Left lobe of liver (tissue), 2 donors: ENCODE data around the gene PEX5L. TPM values are rescaled to one million over a fixed set of nuclear protein-coding genes. Genes with fewer than 3 reads are reported as not detected.

Source experiments
- ATAC-seq: fragments of 200-7000 bp; cut with Tn5 transposase; one replicate; pipeline ENCODE4 v1.9.1; 2020; ENCODE audit warnings: mild to moderate bottlenecking, moderate library complexity
- DNase-seq: peaks from one replicate; pipeline ENCODE4 v3.0.0-alpha.2; 2020; ENCODE audit warnings: low spot score
- total RNA-seq: library from RNA; stranded (reverse); gene quantifications from one replicate; pipeline ENCODE4 v1.2.1, GENCODE V29; 2021
- donor health status: DM: no; HTN: no; CAD: no; lungs with moderate emphysema.
- donor health status: DM: no; HTN: yes; CAD: no.

The PEX5L gene
- total RNA-seq, 1 donor from 2014 or later: not detected

GRCh38 chr3:179957264-179957845, 79.4 kb downstream of the PEX5L start:
- DNase-seq: no peak
- ATAC-seq: no peak

DNA sequence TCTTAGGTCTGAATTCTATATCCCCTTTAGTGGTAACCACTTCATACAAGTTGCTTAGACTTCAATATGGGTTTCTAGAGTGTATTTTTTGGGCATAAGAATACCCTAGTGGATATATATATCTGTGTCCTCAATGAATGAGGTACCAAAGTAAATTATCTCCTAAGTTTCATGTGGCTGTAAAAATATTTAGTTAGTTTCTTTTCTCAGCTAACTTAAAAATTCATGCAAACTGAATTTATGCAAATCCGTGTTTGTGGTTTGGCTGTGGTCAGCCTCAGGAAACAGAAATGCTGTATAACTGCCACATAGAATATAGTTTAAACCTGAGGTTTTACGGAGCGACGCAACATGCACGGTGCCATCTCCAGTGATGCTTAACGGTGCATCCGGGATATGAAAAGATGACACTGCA, 80.3 kb downstream of the PEX5L start:
- no peak for ATAC-seq

DNA sequence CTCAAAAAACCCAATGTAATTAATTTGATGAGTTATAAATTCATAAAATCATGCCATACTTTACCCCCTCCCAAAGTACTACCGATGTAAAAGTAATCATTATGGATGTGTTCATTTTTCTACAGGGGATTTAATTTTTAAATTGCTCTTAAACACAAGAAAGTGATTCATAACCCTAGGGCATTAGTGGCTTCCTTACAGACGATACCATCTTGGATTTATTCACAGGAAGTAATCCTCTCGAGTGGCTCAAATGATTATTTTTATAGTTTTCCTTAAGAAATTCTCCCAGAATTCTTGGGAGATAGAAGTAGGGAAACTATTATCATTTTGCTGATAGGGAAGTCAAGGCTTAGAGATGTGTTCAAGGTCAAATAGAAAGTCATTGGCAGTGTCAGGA, 80.9 kb downstream of the PEX5L start:
- DNase-seq (no peak), ATAC-seq (no peak)

More for the DNA sequence above, 80.3 kb downstream of the PEX5L start:
- no peak for DNase-seq

DNA sequence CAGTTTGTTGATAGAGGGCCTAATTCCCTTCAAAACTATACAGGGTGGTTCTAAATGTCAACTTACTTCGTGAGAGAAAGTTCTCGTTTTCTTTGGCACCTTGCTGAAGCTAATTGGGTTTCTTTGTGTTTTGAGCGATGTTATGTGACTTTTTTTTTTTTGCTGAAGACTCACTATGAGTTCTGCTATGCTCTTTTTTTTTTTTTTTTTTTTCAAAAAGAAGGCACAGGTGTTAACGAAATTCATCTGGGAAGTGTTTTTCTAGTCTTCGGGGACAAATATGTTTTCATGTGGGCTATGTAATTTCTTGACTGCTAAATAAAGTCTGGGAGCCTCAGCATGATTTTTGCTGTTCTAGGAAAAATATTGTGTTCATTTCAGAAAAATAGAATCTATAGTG, 81.5 kb downstream of the PEX5L start:
- DNase-seq (no peak), ATAC-seq (no peak)

GRCh38 chr3:179953993-179954870, 82.5 kb downstream of the PEX5L start:
- no peak for ATAC-seq

DNA sequence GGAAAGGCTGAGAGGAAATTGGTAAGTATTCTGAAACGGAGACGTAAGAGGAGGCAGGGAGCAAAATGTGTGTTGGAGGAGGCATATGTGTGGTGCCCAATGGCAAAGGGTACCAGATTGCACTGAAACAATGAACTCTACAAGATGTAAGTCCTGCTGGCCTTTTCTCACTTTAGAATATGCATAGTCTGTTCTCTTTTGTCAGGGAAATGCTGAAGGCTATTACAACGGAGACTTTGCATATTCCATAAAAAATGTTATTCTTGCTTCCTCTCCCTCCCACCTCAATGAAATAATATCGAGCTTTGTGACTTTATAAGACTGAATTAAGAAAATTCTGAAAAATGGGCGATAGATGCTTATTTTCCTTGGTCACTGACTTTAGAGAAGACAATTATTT, 85.9 kb downstream of the PEX5L start:
- no peak for ATAC-seq

More at GRCh38 chr3:179953993-179954870, 82.5 kb downstream of the PEX5L start:
- no peak for DNase-seq

GRCh38 chr3:179949869-179950268, 86.9 kb downstream of the PEX5L start:
- ATAC-seq: no peak
- DNase-seq: no peak

More for the DNA sequence above, 85.9 kb downstream of the PEX5L start:
- no peak for DNase-seq

GRCh38 chr3:179949412-179949811, 87.3 kb downstream of the PEX5L start:
- no peak for DNase-seq
- ATAC-seq: no peak

DNA sequence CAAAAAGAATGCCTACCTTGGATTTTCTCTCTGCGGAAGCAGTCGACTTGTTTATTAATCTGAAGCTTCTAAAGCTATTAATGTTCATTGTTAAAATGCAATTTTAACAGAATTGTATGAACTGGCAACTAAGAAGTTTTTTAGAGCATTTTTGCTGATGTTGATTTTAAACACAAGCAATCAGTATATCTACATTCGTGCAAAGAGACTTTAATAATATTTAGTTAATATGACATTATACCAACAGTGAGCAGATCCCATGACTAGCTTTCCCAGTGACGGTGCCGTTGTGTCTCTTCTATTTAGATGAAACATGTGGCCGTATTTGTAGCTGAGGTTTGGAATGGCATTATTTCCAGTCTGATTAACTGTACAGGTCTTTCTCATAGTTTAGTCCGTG, 88.0 kb downstream of the PEX5L start:
- DNase-seq (no peak), ATAC-seq (no peak)

DNA sequence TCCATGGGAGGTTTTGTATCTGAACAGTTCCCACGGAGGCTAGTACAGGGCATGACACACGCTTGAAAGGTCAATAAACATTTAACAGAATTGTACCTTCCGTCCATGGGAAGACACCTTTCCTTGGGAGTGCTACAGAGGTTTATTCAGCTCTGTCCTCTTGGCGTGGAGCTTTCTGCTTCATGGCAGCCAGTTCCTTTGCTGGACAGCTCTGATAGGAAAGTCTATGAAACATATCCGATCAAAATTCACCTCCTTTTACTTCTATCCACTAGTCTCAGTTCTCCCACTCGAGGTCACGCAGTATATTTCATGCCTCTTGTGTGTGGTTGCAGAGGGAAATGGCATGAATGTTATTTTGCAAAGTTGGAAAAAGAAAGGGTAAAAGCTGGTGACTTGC, 91.2 kb downstream of the PEX5L start:
- ATAC-seq (no peak), DNase-seq (no peak)

GRCh38 chr3:179943117-179943880, 93.4 kb downstream of the PEX5L start:
- DNase-seq (no peak), ATAC-seq (no peak)

DNA sequence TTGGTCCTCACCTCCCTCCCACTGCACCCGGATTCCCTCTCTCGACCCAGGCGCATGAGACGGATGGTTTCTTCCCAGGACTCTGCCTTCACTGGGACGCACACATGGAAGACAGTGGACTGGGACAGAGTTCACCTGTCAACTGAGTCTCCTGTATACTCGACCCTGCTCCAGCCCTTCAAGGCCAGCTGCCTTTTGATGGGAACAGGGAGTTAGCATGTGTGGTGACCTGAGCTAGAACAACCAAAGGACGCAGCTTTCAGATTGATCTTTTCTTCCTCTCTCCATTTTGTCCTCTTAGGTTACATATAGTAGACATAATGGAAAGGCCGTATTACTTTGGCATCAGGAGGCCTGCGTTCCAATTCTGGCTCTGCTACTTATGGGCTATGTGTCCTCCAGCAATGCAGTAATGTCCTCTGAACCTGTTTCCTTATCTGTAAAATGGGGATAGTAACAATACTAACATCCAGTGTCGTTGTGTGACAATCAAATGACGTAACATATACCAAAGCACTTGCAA, 94.1 kb downstream of the PEX5L start:
- no peak for ATAC-seq
- no peak for DNase-seq

GRCh38 chr3:179935710-179936109, 101.0 kb downstream of the PEX5L start:
- DNase-seq (no peak), ATAC-seq (no peak)

- no peak for ATAC-seq
- no peak for DNase-seq
These were observed 102.8 kb downstream of the PEX5L start for GRCh38 chr3:179933914-179934313.

GRCh38 chr3:179933080-179933479, 103.7 kb downstream of the PEX5L start:
- DNase-seq (no peak), ATAC-seq (no peak)

DNA sequence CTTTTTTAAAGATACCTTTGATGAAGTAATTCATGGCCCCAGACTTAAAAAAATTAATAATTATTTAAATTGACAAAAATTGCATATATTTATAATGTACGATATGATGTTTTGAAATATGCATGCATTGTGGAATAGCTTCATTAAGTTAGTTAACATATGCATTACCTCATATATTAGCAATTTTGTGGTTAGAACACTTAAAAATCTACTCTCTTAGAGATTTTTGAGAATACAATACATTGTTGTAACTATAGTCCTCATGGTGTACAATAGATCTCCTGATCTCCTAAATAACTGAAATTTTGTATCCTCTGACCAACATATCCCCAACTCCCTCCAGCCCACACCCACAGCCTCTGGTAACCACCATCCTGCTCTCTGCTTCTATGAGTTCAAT, 104.1 kb downstream of the PEX5L start:
- no peak for DNase-seq
- ATAC-seq: no peak

DNA sequence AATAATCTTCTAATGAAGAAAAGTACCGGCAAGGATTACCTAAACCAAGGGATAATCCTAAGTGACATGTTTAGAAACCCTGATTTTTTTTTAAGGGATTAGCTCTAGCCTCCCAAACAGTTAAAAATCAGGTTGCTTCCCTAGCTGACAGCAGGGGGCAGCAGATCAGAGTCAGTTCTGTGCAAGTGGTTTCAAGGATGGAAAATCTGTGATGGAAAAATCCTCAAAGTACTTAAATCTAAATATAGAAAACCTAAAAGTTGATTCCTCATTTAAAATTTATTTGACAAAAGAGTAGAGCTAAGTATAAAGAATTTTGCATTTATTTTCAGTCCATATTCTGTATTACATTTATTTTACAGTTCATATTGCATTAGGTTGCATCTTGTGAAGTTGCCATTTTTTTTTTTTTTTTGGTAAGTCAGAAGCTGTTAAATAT, 107.6 kb downstream of the PEX5L start:
- no peak for DNase-seq

DNA sequence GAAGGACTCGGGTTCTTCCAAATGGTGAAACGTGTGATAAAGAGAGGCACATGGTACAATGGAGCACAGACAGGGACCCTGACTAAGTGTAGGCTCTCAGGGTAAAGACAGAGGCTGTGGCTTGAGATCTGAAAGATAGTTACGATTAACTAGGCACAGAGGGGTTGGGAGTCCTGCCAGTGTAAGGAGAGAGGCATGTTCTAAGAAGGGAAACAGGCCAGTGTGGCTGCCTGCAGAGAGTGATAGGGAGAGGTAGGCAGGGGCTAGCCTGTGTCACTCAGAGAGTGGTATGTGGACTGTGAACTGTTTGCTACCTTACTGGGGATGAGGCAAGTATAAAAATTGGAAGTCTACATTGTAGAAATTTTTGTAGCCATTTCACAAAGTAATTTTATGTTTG, 109.5 kb downstream of the PEX5L start:
- DNase-seq (no peak), ATAC-seq (no peak)

More for the DNA sequence above, 107.6 kb downstream of the PEX5L start:
- peak; percentile 78 for ATAC-seq

DNA sequence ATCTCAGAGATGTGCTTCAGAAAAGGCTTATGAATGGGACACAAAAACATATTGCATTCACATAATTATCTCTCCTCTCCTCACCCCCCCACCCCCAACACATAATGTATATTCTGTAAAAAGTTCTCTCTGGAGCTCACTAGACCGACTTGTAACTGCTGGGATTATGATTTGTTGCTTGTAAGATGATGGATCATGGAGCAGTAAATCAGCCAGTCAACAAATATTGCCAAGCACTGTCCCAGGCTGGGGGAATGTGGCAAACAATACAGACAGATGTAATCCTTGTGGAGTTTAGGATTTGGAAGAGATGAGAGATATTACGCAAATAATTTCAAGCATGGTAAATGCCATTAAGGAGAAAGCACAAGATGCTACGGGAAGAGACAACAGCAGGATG, 114.8 kb downstream of the PEX5L start:
- ATAC-seq: no peak
- DNase-seq: no peak

GRCh38 chr3:179921500-179921899, 115.2 kb downstream of the PEX5L start:
- DNase-seq (no peak), ATAC-seq (no peak)

GRCh38 chr3:179907784-179908482, 128.8 kb downstream of the PEX5L start:
- ATAC-seq (no peak), DNase-seq (no peak)
